HG02973 (cell line): ENCODE results near the gene LMF1.
"Not testable (repeated sequence)": the region's sequence is repeated elsewhere in the genome, so short reads cannot be mapped to it uniquely, and the experiment has no call there.

Experiments used
- ATAC-seq: cut with Tn5 transposase; IDR thresholded peaks from one replicate; pipeline ENCODE4 v1.9.1; 2021; ENCODE audit warnings: moderate library complexity; ENCODE audit not compliant: unreplicated experiment

The LMF1 gene

GRCh38 chr16:973366-973765 lies 2.6 kb upstream of the LMF1 start:
- ATAC-seq = no peak

- no peak for ATAC-seq
Observed at GRCh38 chr16:972316-973002, 1.7 kb upstream of the LMF1 start.

GRCh38 chr16:971981-972315 lies 1.2 kb upstream of the LMF1 start:
- ATAC-seq = no peak

- no peak for ATAC-seq
Observed at GRCh38 chr16:971582-971905, 760 bp upstream of the LMF1 start.

GRCh38 chr16:970386-970765 lies 408 bp downstream of the LMF1 start:
- ATAC-seq = no peak

- ATAC-seq = peak; percentile 3
Observed at GRCh38 chr16:969508-970385, 1.0 kb downstream of the LMF1 start.

- no peak for ATAC-seq
Observed at GRCh38 chr16:968620-969019, 2.2 kb downstream of the LMF1 start.

- no peak for ATAC-seq
Observed at GRCh38 chr16:967546-968295, 3.1 kb downstream of the LMF1 start.

- ATAC-seq = no peak
Observed at GRCh38 chr16:967077-967541, 3.7 kb downstream of the LMF1 start.

GRCh38 chr16:966505-966904 lies 4.3 kb downstream of the LMF1 start:
- ATAC-seq = no peak

GRCh38 chr16:966035-966434 lies 4.7 kb downstream of the LMF1 start:
- no peak for ATAC-seq

GRCh38 chr16:965487-965886 lies 5.3 kb downstream of the LMF1 start:
- ATAC-seq = no peak

- no peak for ATAC-seq
Observed at GRCh38 chr16:965036-965395, 5.8 kb downstream of the LMF1 start.

- ATAC-seq = no peak
Observed at GRCh38 chr16:964356-965035, 6.3 kb downstream of the LMF1 start.

GRCh38 chr16:963913-964312 lies 6.9 kb downstream of the LMF1 start:
- no peak for ATAC-seq

- no peak for ATAC-seq
Observed at GRCh38 chr16:962901-963814, 7.6 kb downstream of the LMF1 start.

- ATAC-seq = no peak
Observed at GRCh38 chr16:962366-962765, 8.4 kb downstream of the LMF1 start.

- no peak for ATAC-seq
Observed at GRCh38 chr16:959232-960040, 11.3 kb downstream of the LMF1 start.

GRCh38 chr16:955766-956165 lies 15.0 kb downstream of the LMF1 start:
- ATAC-seq = not testable (repeated sequence)
